HFF-Myc (cell line): ENCODE measurements around the gene REEP6.

Experiments used
- DNase-seq: peaks from one replicate; pipeline ENCODE4 v3.0.0-alpha.2; 2011; ENCODE audit warnings: low read depth; ENCODE audit errors: extremely low read depth
- H3K4me3 ChIP-seq: replicated peaks from 2 replicates; pipeline ENCODE4 v1.5.1; 2011; ENCODE audit warnings: low read depth, mild to moderate bottlenecking, control low read depth, low read length
- TF ChIP-seq, protein P1 (sequence below): IDR thresholded peaks from 2 replicates; pipeline ENCODE4 v1.5.1; 2012; ENCODE audit warnings: mild to moderate bottlenecking, low read depth, low read length, control low read depth; ENCODE audit errors: missing control alignments

REEP6 gene

DNA sequence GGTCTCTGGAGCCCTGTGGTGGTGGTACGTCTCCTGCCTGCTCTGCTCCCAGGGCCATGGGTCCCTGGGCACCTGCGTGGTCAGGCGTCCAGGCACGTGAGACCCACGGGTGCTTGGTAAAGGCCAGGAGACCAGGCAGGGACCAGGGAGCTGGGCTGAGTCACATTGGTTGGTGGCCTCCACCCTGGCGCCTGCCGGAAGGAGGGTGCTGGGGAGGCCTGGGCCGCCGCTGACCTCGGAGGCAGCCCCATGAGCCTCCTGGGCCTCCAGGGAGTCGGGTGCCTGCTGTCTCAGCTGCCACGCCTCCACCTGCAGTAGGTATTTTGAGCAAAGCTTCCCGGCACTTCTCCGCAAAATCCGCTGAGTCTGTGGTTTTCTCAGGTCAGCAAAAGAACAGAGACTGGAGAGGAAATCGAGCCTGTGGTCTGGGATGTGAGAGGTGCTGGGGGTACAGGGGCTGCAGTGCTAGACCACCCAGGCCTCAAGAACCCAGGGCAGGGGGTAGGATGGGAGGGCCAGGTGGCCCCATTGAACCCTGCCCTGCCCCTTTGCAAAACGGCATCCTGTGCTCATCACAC, 29.3 kb downstream of the REEP6 start:
- no peak for DNase-seq
- TF ChIP-seq, protein P1, sequence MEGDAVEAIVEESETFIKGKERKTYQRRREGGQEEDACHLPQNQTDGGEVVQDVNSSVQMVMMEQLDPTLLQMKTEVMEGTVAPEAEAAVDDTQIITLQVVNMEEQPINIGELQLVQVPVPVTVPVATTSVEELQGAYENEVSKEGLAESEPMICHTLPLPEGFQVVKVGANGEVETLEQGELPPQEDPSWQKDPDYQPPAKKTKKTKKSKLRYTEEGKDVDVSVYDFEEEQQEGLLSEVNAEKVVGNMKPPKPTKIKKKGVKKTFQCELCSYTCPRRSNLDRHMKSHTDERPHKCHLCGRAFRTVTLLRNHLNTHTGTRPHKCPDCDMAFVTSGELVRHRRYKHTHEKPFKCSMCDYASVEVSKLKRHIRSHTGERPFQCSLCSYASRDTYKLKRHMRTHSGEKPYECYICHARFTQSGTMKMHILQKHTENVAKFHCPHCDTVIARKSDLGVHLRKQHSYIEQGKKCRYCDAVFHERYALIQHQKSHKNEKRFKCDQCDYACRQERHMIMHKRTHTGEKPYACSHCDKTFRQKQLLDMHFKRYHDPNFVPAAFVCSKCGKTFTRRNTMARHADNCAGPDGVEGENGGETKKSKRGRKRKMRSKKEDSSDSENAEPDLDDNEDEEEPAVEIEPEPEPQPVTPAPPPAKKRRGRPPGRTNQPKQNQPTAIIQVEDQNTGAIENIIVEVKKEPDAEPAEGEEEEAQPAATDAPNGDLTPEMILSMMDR: no peak
- H3K4me3 ChIP-seq: no peak overlapping the region

DNA sequence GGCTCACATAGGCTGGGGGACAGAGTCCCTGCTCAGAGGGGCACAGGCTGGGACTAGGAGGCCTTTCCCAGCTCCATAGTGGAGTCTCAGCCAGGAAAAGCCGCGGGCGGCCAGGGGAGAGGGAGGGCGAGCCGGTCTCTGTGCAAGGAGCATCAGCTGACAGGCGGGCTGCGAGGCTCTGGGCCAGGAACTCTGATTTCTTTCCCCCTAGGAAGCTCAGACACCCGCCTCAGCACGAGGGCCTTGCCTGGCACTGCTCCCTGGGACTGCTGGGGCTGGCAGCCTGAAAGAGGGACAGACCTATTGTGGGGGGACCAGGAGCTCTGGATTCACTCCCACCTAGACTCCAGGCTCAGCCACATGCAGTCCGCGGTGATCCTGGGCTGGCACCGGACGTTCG, 30.7 kb downstream of the REEP6 start:
- no peak for DNase-seq
- no peak overlapping the region for H3K4me3 ChIP-seq
- TF ChIP-seq, protein P1: no peak

DNA sequence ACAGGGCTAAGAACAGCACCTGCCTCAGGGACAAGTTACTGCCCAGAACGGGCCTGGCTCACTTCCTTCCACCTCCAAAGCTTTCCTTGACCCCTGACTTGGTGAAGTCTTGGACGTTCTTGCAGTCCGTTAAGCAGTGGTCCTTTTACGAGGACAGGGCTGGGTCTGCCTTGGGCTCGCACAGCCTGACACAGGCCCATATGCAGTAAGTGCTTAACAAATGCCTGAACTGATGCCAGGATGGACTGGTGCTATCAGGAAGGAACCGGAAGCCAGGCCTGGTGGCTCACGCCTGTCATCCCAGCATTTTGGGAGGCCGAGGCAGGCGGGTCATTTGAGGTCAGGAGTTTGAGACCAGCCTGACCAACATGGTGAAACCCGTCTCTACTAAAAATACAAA, 31.1 kb downstream of the REEP6 start:
- TF ChIP-seq, protein P1: no peak
- no peak for DNase-seq
- H3K4me3 ChIP-seq: no peak overlapping the region

DNA sequence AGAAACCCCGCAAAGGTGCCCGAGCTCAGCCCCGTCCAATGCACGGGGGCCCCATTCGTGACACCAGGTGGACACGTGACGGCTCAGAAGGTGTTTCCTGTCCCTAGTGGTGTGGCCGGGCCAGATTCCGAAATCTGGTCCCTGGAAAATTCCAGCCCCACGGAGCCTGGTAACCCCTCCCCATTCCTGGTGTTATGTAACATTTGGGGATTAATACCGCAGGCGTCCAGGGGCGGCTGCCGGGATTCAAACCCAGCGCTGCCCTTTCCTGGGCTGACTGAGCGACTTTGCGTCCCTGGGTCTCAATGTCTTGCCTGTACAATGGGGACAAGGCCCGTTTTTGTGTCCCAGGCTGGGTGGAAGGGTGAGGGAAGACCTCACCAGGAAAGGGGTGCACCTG, 31.9 kb downstream of the REEP6 start:
- TF ChIP-seq, protein P1: no peak
- no peak overlapping the region for H3K4me3 ChIP-seq
- no peak for DNase-seq

GRCh38 chr19:1523412-1524286, 32.7 kb downstream of the REEP6 start, which contains the start of gene PLK5:
PLK5 (plus strand) TSS chr19:1524077; CDS start chr19:1526997, 2,920 bp downstream.
- no peak within 1 kb of the TSS for H3K4me3 ChIP-seq
- DNase-seq: no peak
- TF ChIP-seq, protein P1: no peak

GRCh38 chr19:1524287-1524971, 33.4 kb downstream of the REEP6 start:
- no peak overlapping the region for H3K4me3 ChIP-seq
- no peak for DNase-seq
- TF ChIP-seq, protein P1: no peak
